ENCODE results near the gene AKAP9. TPM values are rescaled to one million over a fixed set of nuclear protein-coding genes. Genes with fewer than 3 reads are reported as not detected.

The AKAP9 gene
- total RNA-seq, 1 experiment from 2014 or later: 62.6 TPM

DNA sequence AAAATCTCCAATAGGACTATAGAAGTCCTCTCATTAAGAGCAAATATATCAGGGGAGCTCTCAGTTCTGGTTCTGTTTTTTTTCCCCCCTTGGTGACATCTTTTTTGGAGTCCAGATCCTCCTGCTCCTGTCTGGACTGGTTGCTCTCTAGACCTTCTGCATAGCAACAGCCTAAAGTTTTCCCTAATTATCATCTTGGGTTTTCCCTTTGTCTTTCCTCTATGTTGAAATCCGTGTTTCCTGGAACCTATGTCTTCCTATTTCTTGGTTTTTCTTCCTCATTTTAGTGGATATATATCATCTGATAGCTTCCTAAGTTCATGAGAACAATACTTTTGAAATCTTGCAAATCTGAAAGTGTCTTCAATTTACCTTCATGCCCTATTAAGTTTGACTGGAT is 30.5 kb upstream of the AKAP9 start:
- H3K4me3 ChIP-seq (ENCODE audit: low read depth, low read length, poor library complexity, severe bottlenecking): no peak overlapping the region
- no peaks in the 10 kb centered on the region for H3K36me3 ChIP-seq (ENCODE audit: insufficient read depth, low read length, poor library complexity, severe bottlenecking)
- no TSS peak for BruUV-seq (replicated peaks)
- intact Hi-C loops (cut with micrococcal nuclease; ENCODE audit: unreplicated experiment): no loop called here
- ChIA-PET CTCF (no interaction called here), POLR2A (ENCODE audit: low non-redundant PET) (no interaction called here)
- peaks cover 6% of the 10 kb centered on the region for H3K4me1 ChIP-seq (ENCODE audit: insufficient read depth, low read length, poor library complexity, severe bottlenecking)
- H3K27ac ChIP-seq (ENCODE audit: low read depth, low read length, poor library complexity, severe bottlenecking): no peak overlapping the region
- TF ChIP-seq, protein P1, sequence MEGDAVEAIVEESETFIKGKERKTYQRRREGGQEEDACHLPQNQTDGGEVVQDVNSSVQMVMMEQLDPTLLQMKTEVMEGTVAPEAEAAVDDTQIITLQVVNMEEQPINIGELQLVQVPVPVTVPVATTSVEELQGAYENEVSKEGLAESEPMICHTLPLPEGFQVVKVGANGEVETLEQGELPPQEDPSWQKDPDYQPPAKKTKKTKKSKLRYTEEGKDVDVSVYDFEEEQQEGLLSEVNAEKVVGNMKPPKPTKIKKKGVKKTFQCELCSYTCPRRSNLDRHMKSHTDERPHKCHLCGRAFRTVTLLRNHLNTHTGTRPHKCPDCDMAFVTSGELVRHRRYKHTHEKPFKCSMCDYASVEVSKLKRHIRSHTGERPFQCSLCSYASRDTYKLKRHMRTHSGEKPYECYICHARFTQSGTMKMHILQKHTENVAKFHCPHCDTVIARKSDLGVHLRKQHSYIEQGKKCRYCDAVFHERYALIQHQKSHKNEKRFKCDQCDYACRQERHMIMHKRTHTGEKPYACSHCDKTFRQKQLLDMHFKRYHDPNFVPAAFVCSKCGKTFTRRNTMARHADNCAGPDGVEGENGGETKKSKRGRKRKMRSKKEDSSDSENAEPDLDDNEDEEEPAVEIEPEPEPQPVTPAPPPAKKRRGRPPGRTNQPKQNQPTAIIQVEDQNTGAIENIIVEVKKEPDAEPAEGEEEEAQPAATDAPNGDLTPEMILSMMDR (conservative IDR thresholded peaks at IDR 0.05; ENCODE audit: low read depth, low read length): no peak
- no peak for TF ChIP-seq EZH2 (IDR thresholded peaks at IDR 0.05; ENCODE audit: borderline replicate concordance, low read depth, low read length, poor library complexity, severe bottlenecking)
- H3K27me3 ChIP-seq (replicated peaks; ENCODE audit: insufficient read depth, low read depth, low read length, poor library complexity): no peaks in the 10 kb centered on the region
- H3K9me3 ChIP-seq (ENCODE audit: low read depth, low read length, poor library complexity, severe bottlenecking): no peaks in the 10 kb centered on the region
- DNase-seq (ENCODE audit: low spot score): no peak

DNA sequence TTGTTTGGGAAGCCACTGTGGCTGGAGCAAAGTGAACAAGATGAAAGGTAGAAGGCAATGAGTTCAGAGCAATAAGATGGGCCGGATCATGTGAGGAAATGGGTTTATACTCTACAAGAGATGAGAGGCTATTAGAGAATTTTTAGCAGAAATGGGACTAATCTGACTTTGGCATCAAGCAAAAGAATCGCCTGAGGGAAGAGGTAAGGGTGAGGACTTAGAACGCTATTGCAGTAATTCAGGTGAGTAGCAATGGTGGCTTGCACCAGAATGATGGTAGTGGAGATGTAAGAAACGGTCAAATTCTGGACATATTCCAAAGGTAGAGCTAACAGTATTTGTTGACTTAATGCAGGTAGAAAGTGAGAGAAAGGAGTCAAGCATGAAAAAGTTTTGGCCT is 29.5 kb upstream of the AKAP9 start:
- ChIA-PET POLR2A (ENCODE audit: low non-redundant PET) (no interaction called here), CTCF (no interaction called here)
- intact Hi-C loops (cut with micrococcal nuclease; ENCODE audit: unreplicated experiment): no loop called here
- no peak for DNase-seq (ENCODE audit: low spot score)
- TF ChIP-seq, protein P1 (conservative IDR thresholded peaks at IDR 0.05; ENCODE audit: low read depth, low read length): no peak
- TF ChIP-seq EZH2 (IDR thresholded peaks at IDR 0.05; ENCODE audit: borderline replicate concordance, low read depth, low read length, poor library complexity, severe bottlenecking): no peak
- BruUV-seq (replicated peaks): no TSS peak
- H3K4me3 ChIP-seq (ENCODE audit: low read depth, low read length, poor library complexity, severe bottlenecking): no peak overlapping the region
- H3K27ac ChIP-seq (ENCODE audit: low read depth, low read length, poor library complexity, severe bottlenecking): no peak overlapping the region
- H3K9me3 ChIP-seq (ENCODE audit: low read depth, low read length, poor library complexity, severe bottlenecking): no peaks in the 10 kb centered on the region
- H3K4me1 ChIP-seq (ENCODE audit: insufficient read depth, low read length, poor library complexity, severe bottlenecking): peaks cover 6% of the 10 kb centered on the region
- H3K27me3 ChIP-seq (replicated peaks; ENCODE audit: insufficient read depth, low read depth, low read length, poor library complexity): no peaks in the 10 kb centered on the region
- no peaks in the 10 kb centered on the region for H3K36me3 ChIP-seq (ENCODE audit: insufficient read depth, low read length, poor library complexity, severe bottlenecking)

DNA sequence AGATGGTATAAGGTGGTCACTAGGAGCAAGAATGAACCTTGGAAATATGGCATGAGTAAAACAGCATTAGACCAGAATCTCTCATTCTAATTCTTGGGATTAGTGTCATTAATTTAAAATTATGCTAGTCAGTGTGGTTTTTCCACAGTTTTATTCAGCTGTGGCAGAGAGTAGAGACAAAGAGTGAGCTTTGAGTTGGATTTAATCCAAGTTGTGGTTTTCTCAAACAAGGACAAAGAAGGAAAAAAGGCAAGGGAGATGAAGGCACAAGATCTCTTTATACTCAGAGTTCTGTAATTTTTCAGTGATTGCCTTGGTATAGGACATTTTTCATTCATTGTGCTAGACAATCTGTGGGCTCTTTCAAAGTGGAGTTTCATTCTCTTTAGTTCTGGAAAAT is 28.2 kb upstream of the AKAP9 start:
- ChIA-PET POLR2A (ENCODE audit: low non-redundant PET) (no interaction called here), CTCF (no interaction called here)
- intact Hi-C loops (cut with micrococcal nuclease; ENCODE audit: unreplicated experiment): no loop called here
- H3K27me3 ChIP-seq (replicated peaks; ENCODE audit: insufficient read depth, low read depth, low read length, poor library complexity): no peaks in the 10 kb centered on the region
- BruUV-seq (replicated peaks): no TSS peak
- no peak overlapping the region for H3K27ac ChIP-seq (ENCODE audit: low read depth, low read length, poor library complexity, severe bottlenecking)
- peaks cover 6% of the 10 kb centered on the region for H3K4me1 ChIP-seq (ENCODE audit: insufficient read depth, low read length, poor library complexity, severe bottlenecking)
- no peaks in the 10 kb centered on the region for H3K9me3 ChIP-seq (ENCODE audit: low read depth, low read length, poor library complexity, severe bottlenecking)
- no peak overlapping the region for H3K4me3 ChIP-seq (ENCODE audit: low read depth, low read length, poor library complexity, severe bottlenecking)
- no peak for TF ChIP-seq EZH2 (IDR thresholded peaks at IDR 0.05; ENCODE audit: borderline replicate concordance, low read depth, low read length, poor library complexity, severe bottlenecking)
- TF ChIP-seq, protein P1 (conservative IDR thresholded peaks at IDR 0.05; ENCODE audit: low read depth, low read length): no peak
- peak; percentile 22 for DNase-seq (ENCODE audit: low spot score)
- no peaks in the 10 kb centered on the region for H3K36me3 ChIP-seq (ENCODE audit: insufficient read depth, low read length, poor library complexity, severe bottlenecking)

Data from A673 (cell line).